ENCODE measurements around the gene SCN4B.

SCN4B gene

GRCh38 chr11:118098996-118099837, 53.4 kb downstream of the SCN4B start:
- no peak for TF ChIP-seq CTCF (conservative IDR thresholded peaks at IDR 0.05; ENCODE audit: low read depth, low read length)
- no peak overlapping the region for H3K4me3 ChIP-seq (ENCODE audit: low read length)
- DNase-seq (ENCODE audit: low read depth) = no peak

- no peak for DNase-seq (ENCODE audit: low read depth)
- H3K4me3 ChIP-seq (ENCODE audit: low read length) = no peak overlapping the region
- TF ChIP-seq CTCF (conservative IDR thresholded peaks at IDR 0.05; ENCODE audit: low read depth, low read length) = no peak
Observed at GRCh38 chr11:118095967-118096367, 56.7 kb downstream of the SCN4B start.

GRCh38 chr11:118095493-118095892, 57.1 kb downstream of the SCN4B start:
- DNase-seq (ENCODE audit: low read depth) = no peak
- H3K4me3 ChIP-seq (ENCODE audit: low read length) = no peak overlapping the region
- no peak for TF ChIP-seq CTCF (conservative IDR thresholded peaks at IDR 0.05; ENCODE audit: low read depth, low read length)

GRCh38 chr11:118092907-118093571, 59.6 kb downstream of the SCN4B start:
- DNase-seq (ENCODE audit: low read depth) = no peak
- TF ChIP-seq CTCF (conservative IDR thresholded peaks at IDR 0.05; ENCODE audit: low read depth, low read length) = no peak
- no peak overlapping the region for H3K4me3 ChIP-seq (ENCODE audit: low read length)

- DNase-seq (ENCODE audit: low read depth) = no peak
- H3K4me3 ChIP-seq (ENCODE audit: low read length) = no peak overlapping the region
- no peak for TF ChIP-seq CTCF (conservative IDR thresholded peaks at IDR 0.05; ENCODE audit: low read depth, low read length)
Observed at GRCh38 chr11:118091690-118092089, 60.9 kb downstream of the SCN4B start.

GRCh38 chr11:118090545-118091162, 62.0 kb downstream of the SCN4B start:
- no peak for DNase-seq (ENCODE audit: low read depth)
- TF ChIP-seq CTCF (conservative IDR thresholded peaks at IDR 0.05; ENCODE audit: low read depth, low read length) = no peak
- H3K4me3 ChIP-seq (ENCODE audit: low read length) = no peak overlapping the region
